ENCODE results near the gene ERBIN.
A peak's percentile ranks its signal among the peaks of the same experiment; 100 is the strongest.
"Not testable (repeated sequence)": the region's sequence is repeated elsewhere in the genome, so short reads cannot be mapped to it uniquely, and the experiment has no call there.

ERBIN gene

GRCh38 chr5:66013906-66014305 lies 87.5 kb downstream of the ERBIN start:
- TF ChIP-seq POLR2A (IDR thresholded peaks at IDR 0.05; ENCODE audit: low read depth, low read length) (no peak), POLR2AphosphoS5 (IDR thresholded peaks at IDR 0.05; ENCODE audit: low read depth, low read length) (no peak), TAF1 (IDR thresholded peaks at IDR 0.05; ENCODE audit: borderline replicate concordance, low read depth, low read length) (no peak)
- DNase-seq (ENCODE audit: insufficient read length) (no peak), FAIRE-seq (no peak)

GRCh38 chr5:66015196-66015960 lies 89.0 kb downstream of the ERBIN start:
- peak; percentile 65 for FAIRE-seq
- no peak for TF ChIP-seq POLR2AphosphoS5 (IDR thresholded peaks at IDR 0.05; ENCODE audit: low read depth, low read length)
- TF ChIP-seq POLR2A (IDR thresholded peaks at IDR 0.05; ENCODE audit: low read depth, low read length), result no peak
- TF ChIP-seq TAF1 (IDR thresholded peaks at IDR 0.05; ENCODE audit: borderline replicate concordance, low read depth, low read length), result no peak
- no peak for DNase-seq (ENCODE audit: insufficient read length)

GRCh38 chr5:66021585-66021984 lies 95.2 kb downstream of the ERBIN start:
- FAIRE-seq, result no peak

GRCh38 chr5:66039296-66039695 lies 112.9 kb downstream of the ERBIN start:
- DNase-seq (ENCODE audit: insufficient read length) (no peak), FAIRE-seq (no peak)
- no peak for TF ChIP-seq TAF1 (IDR thresholded peaks at IDR 0.05; ENCODE audit: borderline replicate concordance, low read depth, low read length)
- no peak for TF ChIP-seq POLR2AphosphoS5 (IDR thresholded peaks at IDR 0.05; ENCODE audit: low read depth, low read length)
- no peak for TF ChIP-seq POLR2A (IDR thresholded peaks at IDR 0.05; ENCODE audit: low read depth, low read length)

More at GRCh38 chr5:66021585-66021984, 95.2 kb downstream of the ERBIN start:
- DNase-seq (ENCODE audit: insufficient read length), result no peak
- TF ChIP-seq TAF1 (IDR thresholded peaks at IDR 0.05; ENCODE audit: borderline replicate concordance, low read depth, low read length), result no peak

- DNase-seq (ENCODE audit: insufficient read length) (no peak), FAIRE-seq (no peak)
- TF ChIP-seq TAF1 (IDR thresholded peaks at IDR 0.05; ENCODE audit: borderline replicate concordance, low read depth, low read length), result no peak
- no peak for TF ChIP-seq POLR2A (IDR thresholded peaks at IDR 0.05; ENCODE audit: low read depth, low read length)
- no peak for TF ChIP-seq POLR2AphosphoS5 (IDR thresholded peaks at IDR 0.05; ENCODE audit: low read depth, low read length)
Observed at GRCh38 chr5:66039701-66040100, 113.3 kb downstream of the ERBIN start.

GRCh38 chr5:66041627-66042026 lies 115.3 kb downstream of the ERBIN start:
- no peak for TF ChIP-seq TAF1 (IDR thresholded peaks at IDR 0.05; ENCODE audit: borderline replicate concordance, low read depth, low read length)
- TF ChIP-seq POLR2AphosphoS5 (IDR thresholded peaks at IDR 0.05; ENCODE audit: low read depth, low read length), result no peak
- no peak for TF ChIP-seq POLR2A (IDR thresholded peaks at IDR 0.05; ENCODE audit: low read depth, low read length)
- FAIRE-seq (no peak), DNase-seq (ENCODE audit: insufficient read length) (no peak)

GRCh38 chr5:66057239-66057638 lies 130.9 kb downstream of the ERBIN start:
- no peak for FAIRE-seq
- no peak for DNase-seq (ENCODE audit: insufficient read length)
- TF ChIP-seq TAF1 (IDR thresholded peaks at IDR 0.05; ENCODE audit: borderline replicate concordance, low read depth, low read length) (no peak), POLR2A (IDR thresholded peaks at IDR 0.05; ENCODE audit: low read depth, low read length) (no peak), POLR2AphosphoS5 (IDR thresholded peaks at IDR 0.05; ENCODE audit: low read depth, low read length) (no peak)

- not testable (repeated sequence) for FAIRE-seq
Observed at GRCh38 chr5:66061320-66061719, 134.9 kb downstream of the ERBIN start.

GRCh38 chr5:66063061-66063460 lies 136.7 kb downstream of the ERBIN start:
- not testable (repeated sequence) for DNase-seq (ENCODE audit: insufficient read length); FAIRE-seq

More at GRCh38 chr5:66061320-66061719, 134.9 kb downstream of the ERBIN start:
- not testable (repeated sequence) for DNase-seq (ENCODE audit: insufficient read length)

GRCh38 chr5:66066826-66067225 lies 140.5 kb downstream of the ERBIN start:
- TF ChIP-seq TAF1 (IDR thresholded peaks at IDR 0.05; ENCODE audit: borderline replicate concordance, low read depth, low read length), result no peak
- no peak for TF ChIP-seq POLR2A (IDR thresholded peaks at IDR 0.05; ENCODE audit: low read depth, low read length)
- no peak for TF ChIP-seq POLR2AphosphoS5 (IDR thresholded peaks at IDR 0.05; ENCODE audit: low read depth, low read length)
- DNase-seq (ENCODE audit: insufficient read length), result no peak
- peak; percentile 9 for FAIRE-seq

GRCh38 chr5:66072031-66072430 lies 145.7 kb downstream of the ERBIN start:
- DNase-seq (ENCODE audit: insufficient read length) (no peak), FAIRE-seq (no peak)
- TF ChIP-seq TAF1 (IDR thresholded peaks at IDR 0.05; ENCODE audit: borderline replicate concordance, low read depth, low read length) (no peak), POLR2A (IDR thresholded peaks at IDR 0.05; ENCODE audit: low read depth, low read length) (no peak), POLR2AphosphoS5 (IDR thresholded peaks at IDR 0.05; ENCODE audit: low read depth, low read length) (no peak)

GRCh38 chr5:66074901-66075300 lies 148.5 kb downstream of the ERBIN start:
- FAIRE-seq (no peak), DNase-seq (ENCODE audit: insufficient read length) (no peak)
- no peak for TF ChIP-seq POLR2A (IDR thresholded peaks at IDR 0.05; ENCODE audit: low read depth, low read length)
- TF ChIP-seq POLR2AphosphoS5 (IDR thresholded peaks at IDR 0.05; ENCODE audit: low read depth, low read length), result no peak
- TF ChIP-seq TAF1 (IDR thresholded peaks at IDR 0.05; ENCODE audit: borderline replicate concordance, low read depth, low read length), result no peak

- DNase-seq (ENCODE audit: insufficient read length), result no peak
- no peak for TF ChIP-seq POLR2A (IDR thresholded peaks at IDR 0.05; ENCODE audit: low read depth, low read length)
- no peak for TF ChIP-seq TAF1 (IDR thresholded peaks at IDR 0.05; ENCODE audit: borderline replicate concordance, low read depth, low read length)
- TF ChIP-seq POLR2AphosphoS5 (IDR thresholded peaks at IDR 0.05; ENCODE audit: low read depth, low read length), result no peak
- no peak for FAIRE-seq
Observed at GRCh38 chr5:66080664-66081063, 154.3 kb downstream of the ERBIN start.
